Measurements from ENCODE around the gene ALOX12B. TPM values are rescaled to one million over a fixed set of nuclear protein-coding genes. Genes with fewer than 3 reads are reported as not detected.
A peak's percentile ranks its signal among the peaks of the same experiment; 100 is the strongest.
"Not testable (repeated sequence)": the region's sequence is repeated elsewhere in the genome, so short reads cannot be mapped to it uniquely, and the experiment has no call there.

Gene ALOX12B
- total and polyA plus RNA-seq, 5 experiments from 2014 or later: 0.80 to 2.3 (median 1.5) TPM

DNA sequence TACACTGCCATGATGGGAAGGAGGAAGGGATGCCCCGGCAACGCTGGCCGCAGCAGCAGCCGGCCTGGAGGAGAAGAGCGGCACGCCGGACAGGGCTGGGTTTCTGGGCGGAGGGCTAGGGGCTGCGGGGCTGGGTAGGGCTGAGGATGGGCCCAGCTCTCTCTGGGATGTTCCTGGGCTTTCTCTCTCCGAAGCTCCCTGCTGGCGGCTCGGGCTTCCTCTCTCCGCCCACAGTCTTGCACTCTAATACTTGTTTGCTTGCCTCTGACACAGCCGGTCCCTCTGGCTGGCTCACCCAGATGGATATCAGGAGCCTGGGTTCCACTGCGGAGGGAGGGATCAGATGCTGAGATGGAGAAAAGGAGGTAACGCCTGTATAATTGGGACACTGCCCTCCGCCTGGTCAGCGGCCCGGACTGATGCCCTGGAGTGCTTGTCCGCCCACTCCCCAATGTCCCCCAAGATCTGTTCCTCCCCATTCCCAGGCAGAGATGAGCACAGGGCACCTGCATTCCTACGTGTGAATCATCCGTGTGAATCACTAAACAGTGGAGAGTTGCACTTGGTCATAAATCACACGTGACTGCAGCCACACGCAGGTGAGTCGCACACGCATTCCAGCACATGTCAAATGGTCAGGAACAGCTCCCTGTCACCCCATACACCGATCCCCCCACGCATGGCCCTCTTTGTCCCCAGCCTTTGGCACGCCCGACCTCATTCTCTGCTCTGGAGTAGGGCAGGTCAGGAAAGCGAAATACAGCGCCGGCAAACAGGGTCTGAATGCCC is 30.7 kb upstream of the ALOX12B start, which contains the start of gene ALOXE3:
Gene ALOXE3, minus strand, starts transcription at position 535 of the 789 bp plus-strand sequence. Its CDS starts 524 bp downstream, at position 11.
- peak within 1 kb of the TSS; percentile 92 to 98 (median 94) for H3K4me3 Mint-ChIP-seq
- H3K9me3 Mint-ChIP-seq: peaks cover 0 to 13% (median 0%) of the 10 kb centered on the region in 9 donors
- POLR2A ChIA-PET: interaction anchor here (0.7 to 3.5 kb wide), 15 partner anchors 9 to 431 kb away, joined by 3 to 71 read pairs (median 12); partner anchors contain the start of genes BORCS6, CTC1, PFAS and SLC25A35
- DNase-seq: peak in 2 of 10 donors; percentile 19 to 62
- peaks cover 0 to 3% (median 3%) of the 10 kb centered on the region in 3 donors for H3K36me3 Mint-ChIP-seq
- peaks cover 41 to 53% (median 49%) of the 10 kb centered on the region in 4 donors for H3K4me1 Mint-ChIP-seq
- peaks cover 12 to 56% (median 35%) of the 10 kb centered on the region in 5 donors for H3K27me3 Mint-ChIP-seq
- peak in 1 of 2 donors; percentile 1 for ATAC-seq
- H3K27ac Mint-ChIP-seq: peak within 1 kb of the TSS; percentile 91 to 100 (median 97)

DNA sequence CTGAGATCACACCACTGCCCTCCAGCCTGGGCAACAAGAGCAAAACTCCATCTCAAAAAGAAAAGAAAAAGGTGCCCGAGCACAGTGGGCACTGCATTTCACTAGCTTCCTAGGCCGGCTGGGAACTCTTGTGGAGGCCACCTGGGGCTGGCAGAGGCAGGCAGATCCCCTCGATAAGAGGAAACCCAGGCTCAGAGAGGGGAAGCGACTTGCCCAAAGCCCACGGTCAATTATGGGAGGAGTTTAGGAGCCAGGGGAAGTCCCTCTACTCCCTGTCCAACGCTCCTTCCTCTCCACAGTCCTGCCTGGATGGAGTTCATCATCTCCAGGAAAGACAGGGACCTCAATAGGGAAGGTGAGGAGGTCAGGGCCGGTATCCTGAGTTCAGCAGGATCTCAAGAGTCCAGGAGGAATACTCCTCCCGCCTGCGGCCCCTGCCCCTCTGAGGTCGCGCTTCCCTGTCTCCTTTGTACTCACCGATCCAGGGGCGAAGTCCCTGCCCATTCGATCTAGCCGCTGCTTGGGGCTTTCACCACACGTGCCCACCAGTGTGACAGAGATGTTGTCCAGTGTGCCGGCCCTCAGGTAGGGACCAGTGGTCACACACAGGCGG is 30.0 kb upstream of the ALOX12B start:
- peak overlapping the region in 4 of 10 donors; percentile 43 to 94 (median 71) for H3K27ac Mint-ChIP-seq
- DNase-seq (no peak), ATAC-seq (no peak)
- H3K9me3 Mint-ChIP-seq: peaks cover 0 to 13% (median 0%) of the 10 kb centered on the region in 9 donors
- POLR2A ChIA-PET: interaction anchor here (1.3 to 3.5 kb wide), 3 partner anchors 8 to 71 kb away, joined by 3 to 64 read pairs (median 32); partner anchors contain the start of gene BORCS6
- peak overlapping the region; percentile 92 to 98 (median 94) for H3K4me3 Mint-ChIP-seq
- peaks cover 14 to 61% (median 33%) of the 10 kb centered on the region in 5 donors for H3K27me3 Mint-ChIP-seq
- peaks cover 0 to 3% (median 3%) of the 10 kb centered on the region in 3 donors for H3K36me3 Mint-ChIP-seq
- H3K4me1 Mint-ChIP-seq: peaks cover 37 to 46% (median 43%) of the 10 kb centered on the region in 4 donors

DNA sequence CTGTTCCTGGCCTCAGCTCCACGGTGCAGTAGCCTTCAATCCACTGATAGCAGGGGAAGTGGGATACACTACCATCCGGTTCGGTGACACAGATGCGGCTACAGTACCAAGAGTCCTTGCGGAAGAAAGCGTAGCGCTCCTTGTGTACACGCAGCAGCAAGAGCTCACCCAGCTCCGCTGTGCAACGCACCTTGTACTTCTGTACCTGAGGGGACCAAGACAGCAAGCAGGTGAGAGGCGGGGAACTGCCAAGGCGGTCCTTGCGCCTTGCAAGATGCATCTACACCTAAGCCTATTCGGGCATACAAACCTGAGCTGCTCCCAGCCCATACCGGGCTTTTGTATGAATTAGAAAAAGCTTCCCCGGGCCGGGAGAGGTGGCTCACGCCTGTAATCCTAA is 29.3 kb upstream of the ALOX12B start:
- POLR2A ChIA-PET: interaction anchor here (0.8 to 1.3 kb wide), 2 partner anchors 22 to 532 kb away, joined by 3 read pairs; no protein-coding TSS in a partner anchor
- DNase-seq: peak in 1 of 10 donors; percentile 63
- no peak for ATAC-seq
- peaks cover 37 to 42% (median 40%) of the 10 kb centered on the region in 4 donors for H3K4me1 Mint-ChIP-seq
- H3K9me3 Mint-ChIP-seq: peaks cover 0 to 13% (median 0%) of the 10 kb centered on the region in 9 donors
- peak overlapping the region in 1 of 10 donors; percentile 65 for H3K27ac Mint-ChIP-seq
- peak overlapping the region in 9 of 10 donors; percentile 16 to 97 (median 55) for H3K4me3 Mint-ChIP-seq
- H3K27me3 Mint-ChIP-seq: peaks cover 14 to 60% (median 32%) of the 10 kb centered on the region in 5 donors
- H3K36me3 Mint-ChIP-seq: peaks cover 0 to 3% (median 3%) of the 10 kb centered on the region in 3 donors

DNA sequence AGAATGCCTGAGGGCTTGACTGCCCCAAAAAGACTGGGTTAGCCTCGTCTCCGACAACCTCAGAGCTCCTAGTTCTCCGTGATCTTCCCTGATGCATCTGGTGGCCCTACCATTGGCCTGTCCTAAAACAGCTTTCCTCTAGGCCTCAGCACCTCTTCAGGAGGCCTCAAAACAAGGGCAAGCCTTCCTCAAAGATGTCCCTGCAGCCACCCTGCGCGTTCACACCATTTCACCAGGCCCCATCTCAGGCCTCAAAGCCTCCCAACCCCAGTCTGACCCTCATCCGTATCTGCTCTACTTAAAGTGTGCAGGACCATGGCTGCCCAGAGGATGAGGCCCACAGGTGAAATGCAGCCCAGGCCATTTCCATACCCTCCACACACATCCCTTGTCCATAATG is 23.4 kb upstream of the ALOX12B start:
- H3K4me1 Mint-ChIP-seq: peaks cover 0 to 8% (median 6%) of the 10 kb centered on the region in 4 donors
- H3K4me3 Mint-ChIP-seq: peak overlapping the region in 9 of 10 donors; percentile 15 to 65 (median 51)
- ATAC-seq: no peak
- H3K27ac Mint-ChIP-seq: peak overlapping the region in 3 of 10 donors; percentile 25 to 52 (median 48)
- POLR2A ChIA-PET: interaction anchor here (0.6 to 3.7 kb wide), 8 partner anchors 8 to 111 kb away, joined by 3 to 32 read pairs (median 4); partner anchors contain the start of genes ALOXE3 and HES7
- no peaks in the 10 kb centered on the region for H3K36me3 Mint-ChIP-seq
- no peaks in the 10 kb centered on the region for H3K9me3 Mint-ChIP-seq
- peak in 1 of 10 donors; percentile 42 for DNase-seq
- H3K27me3 Mint-ChIP-seq: peaks cover 13 to 36% (median 27%) of the 10 kb centered on the region in 5 donors

DNA sequence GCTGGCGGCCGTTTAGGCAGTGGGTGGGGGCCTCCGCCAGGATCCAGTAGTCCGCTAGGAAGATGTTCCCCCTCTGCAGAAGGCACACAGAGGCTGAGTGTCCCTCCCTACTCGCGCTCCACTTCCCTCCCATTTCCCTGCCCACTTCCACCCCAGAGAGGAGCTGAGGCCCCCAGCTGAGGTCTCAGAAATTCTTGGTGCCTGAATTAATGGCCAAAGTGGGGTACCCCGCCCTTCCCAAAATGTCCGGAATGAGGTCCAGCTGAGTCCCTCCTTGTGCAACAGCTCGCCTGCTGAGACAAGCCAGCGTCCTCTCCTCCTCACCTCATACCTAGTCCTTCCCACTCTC is 22.9 kb upstream of the ALOX12B start:
- Mint-ChIP-seq H3K4me1 (peaks cover 0 to 8% (median 6%) of the 10 kb centered on the region in 4 donors), H3K27ac (peak overlapping the region in 2 of 10 donors; percentile 65 to 79), H3K4me3 (peak overlapping the region in 8 of 10 donors; percentile 8 to 65 (median 47)), H3K9me3 (no peaks in the 10 kb centered on the region), H3K36me3 (no peaks in the 10 kb centered on the region), H3K27me3 (peaks cover 13 to 31% (median 23%) of the 10 kb centered on the region in 5 donors)
- no peak for DNase-seq
- ATAC-seq: no peak
- POLR2A ChIA-PET: interaction anchor here (0.6 to 3.7 kb wide), 13 partner anchors 9 to 111 kb away, joined by 3 to 32 read pairs (median 4); partner anchors contain the start of genes ALOXE3 and HES7

DNA sequence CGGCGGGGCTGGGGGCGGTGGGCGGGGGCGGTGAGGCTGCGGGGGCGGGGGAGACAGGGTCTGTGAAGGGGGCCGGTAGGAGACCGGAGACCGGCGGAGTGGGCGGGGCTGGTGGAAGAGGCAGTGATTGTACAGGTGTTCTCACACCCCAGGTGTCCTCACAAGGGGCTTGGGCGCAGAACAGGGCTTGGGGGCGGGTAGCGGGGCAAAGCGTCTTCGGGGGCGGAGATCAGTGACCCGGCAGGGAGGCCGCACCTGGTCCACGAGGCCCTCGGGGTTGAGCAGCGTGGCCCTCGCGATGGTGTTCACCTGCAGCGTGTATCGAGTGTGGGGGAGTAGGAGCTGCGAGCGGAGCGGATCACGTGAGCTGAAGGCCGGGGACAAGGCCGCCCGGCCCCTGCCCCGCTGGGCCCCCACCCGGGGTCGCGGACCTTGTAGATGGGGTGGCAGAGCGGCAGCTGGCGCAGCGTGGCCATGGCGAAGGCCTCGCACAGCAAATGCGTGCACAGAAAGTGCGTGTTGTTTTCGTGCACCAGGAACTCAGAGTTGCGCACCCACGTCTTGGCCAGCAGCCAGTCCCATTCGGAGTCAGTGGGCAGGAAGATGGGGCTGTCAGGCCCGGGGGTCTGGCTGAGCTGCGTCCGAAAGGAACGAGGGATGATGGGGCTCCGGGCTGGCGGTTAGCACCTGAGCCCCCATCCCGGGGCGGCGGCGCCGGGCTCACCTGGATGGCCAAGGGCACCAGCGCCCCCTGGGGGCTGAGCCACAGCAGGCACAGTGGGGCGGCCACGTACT is 22.3 kb upstream of the ALOX12B start:
- Mint-ChIP-seq H3K27me3 (peaks cover 8 to 25% (median 18%) of the 10 kb centered on the region in 5 donors), H3K36me3 (no peaks in the 10 kb centered on the region), H3K4me3 (peak overlapping the region; percentile 36 to 84 (median 67)), H3K27ac (peak overlapping the region in 6 of 10 donors; percentile 38 to 89 (median 69)), H3K9me3 (no peaks in the 10 kb centered on the region), H3K4me1 (peaks cover 0 to 8% (median 6%) of the 10 kb centered on the region in 4 donors)
- DNase-seq: peak; percentile 72 to 94 (median 84)
- ATAC-seq: peak; percentile 98 to 99
- POLR2A ChIA-PET: interaction anchor here (0.7 to 3.7 kb wide), 12 partner anchors 9 to 112 kb away, joined by 3 to 32 read pairs (median 4); partner anchors contain the start of genes ALOXE3 and HES7

DNA sequence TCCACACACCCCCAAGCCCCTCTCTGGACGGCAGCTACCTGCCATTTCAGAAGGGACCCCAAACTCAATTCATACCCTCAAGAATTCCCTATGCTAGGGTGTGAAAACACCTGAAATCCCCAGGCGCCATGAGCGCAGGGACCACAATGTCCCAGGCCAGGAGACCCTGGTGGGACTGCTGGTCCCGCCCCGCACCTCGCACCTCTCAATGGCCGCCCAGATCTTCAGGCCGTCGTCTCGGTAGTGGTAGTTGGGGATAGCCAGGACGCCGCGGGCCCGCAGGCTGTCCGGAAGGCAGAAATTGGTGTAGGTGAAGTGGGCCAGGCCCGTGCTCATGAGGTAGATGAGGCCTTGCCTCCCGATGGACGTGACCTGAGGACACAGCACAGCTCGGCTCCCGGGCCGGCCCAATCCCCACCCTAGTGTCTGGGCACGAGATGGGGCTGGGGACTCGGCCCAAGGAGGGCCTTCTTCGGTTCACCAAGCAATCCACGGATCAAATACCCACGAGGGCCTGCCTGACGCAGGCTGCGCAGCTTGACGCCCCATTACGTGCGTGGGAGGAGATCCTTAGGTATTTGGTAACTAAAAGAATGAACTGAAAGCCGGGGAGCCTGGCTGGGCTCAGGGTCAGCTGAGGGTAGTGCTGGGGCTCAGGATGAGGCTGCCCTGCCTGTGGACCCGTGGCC is 21.6 kb upstream of the ALOX12B start:
- DNase-seq (no peak), ATAC-seq (no peak)
- H3K27me3 Mint-ChIP-seq: peaks cover 4 to 18% (median 13%) of the 10 kb centered on the region in 5 donors
- H3K4me3 Mint-ChIP-seq: peak overlapping the region in 7 of 10 donors; percentile 10 to 65 (median 36)
- POLR2A ChIA-PET: interaction anchor here (0.8 to 3.7 kb wide), 9 partner anchors 9 to 48 kb away, joined by 3 to 32 read pairs (median 5); partner anchors contain the start of gene ALOXE3
- peaks cover 0 to 8% (median 6%) of the 10 kb centered on the region in 4 donors for H3K4me1 Mint-ChIP-seq
- H3K27ac Mint-ChIP-seq: no peak overlapping the region
- no peaks in the 10 kb centered on the region for H3K9me3 Mint-ChIP-seq
- H3K36me3 Mint-ChIP-seq: no peaks in the 10 kb centered on the region

DNA sequence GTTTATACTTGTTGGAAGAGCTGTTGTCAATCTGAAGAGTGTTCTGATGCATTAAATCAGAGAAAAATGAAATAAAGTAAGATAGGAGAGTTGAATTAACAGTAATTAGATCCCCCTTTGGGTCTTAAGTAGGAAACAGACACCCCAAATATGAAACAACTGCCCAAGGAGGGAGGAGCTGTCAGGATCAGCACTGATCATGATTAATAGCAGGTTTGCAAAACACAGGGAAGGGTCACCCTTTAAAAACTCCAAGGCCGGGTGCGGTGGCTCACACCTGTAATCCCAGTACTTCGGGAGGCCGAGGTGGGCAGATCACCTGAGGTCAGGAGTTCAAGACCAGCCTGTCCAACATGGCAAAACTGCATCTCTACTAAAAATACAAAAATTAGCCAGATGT is 19.5 kb upstream of the ALOX12B start:
- Mint-ChIP-seq H3K27ac (peak overlapping the region in 1 of 10 donors; percentile 61), H3K4me3 (peak overlapping the region in 1 of 10 donors; percentile 7)
- ATAC-seq, DNase-seq, H3K36me3 Mint-ChIP-seq, H3K9me3 Mint-ChIP-seq, H3K27me3 Mint-ChIP-seq, H3K4me1 Mint-ChIP-seq: not testable (repeated sequence)
- POLR2A ChIA-PET: interaction anchor here (0.6 to 0.7 kb wide), 2 partner anchors 13 to 22 kb away, joined by 3 to 4 read pairs; no protein-coding TSS in a partner anchor

DNA sequence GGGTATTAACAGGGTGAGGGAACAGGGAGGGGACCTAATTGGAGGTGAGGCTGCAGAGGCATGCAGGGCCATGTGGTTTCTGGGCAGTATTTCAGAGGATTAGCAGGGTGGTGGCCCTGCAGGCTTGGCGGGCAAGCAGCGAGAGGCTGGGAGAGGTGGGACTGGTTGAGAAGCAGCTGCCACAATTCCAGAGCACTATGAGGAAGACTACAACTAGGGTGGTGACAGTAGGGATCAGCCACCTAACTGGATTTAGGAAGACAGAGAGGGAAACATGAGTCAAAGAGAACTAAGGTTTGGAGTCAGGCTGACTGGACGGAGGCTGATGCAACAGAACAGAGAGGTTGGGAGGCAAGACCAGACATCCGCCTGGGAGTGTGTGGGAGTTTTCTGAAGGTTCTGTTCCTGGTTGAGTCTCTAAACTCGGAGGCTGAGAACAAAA is 18.5 kb upstream of the ALOX12B start:
- Mint-ChIP-seq H3K4me3 (no peak overlapping the region), H3K9me3 (no peaks in the 10 kb centered on the region), H3K4me1 (peaks cover 0 to 7% (median 5%) of the 10 kb centered on the region in 4 donors), H3K27me3 (peaks cover 0 to 5% (median 0%) of the 10 kb centered on the region in 5 donors), H3K36me3 (no peaks in the 10 kb centered on the region), H3K27ac (peak overlapping the region in 1 of 10 donors; percentile 16)
- DNase-seq (no peak), ATAC-seq (no peak)
- POLR2A ChIA-PET: no interaction called here

DNA sequence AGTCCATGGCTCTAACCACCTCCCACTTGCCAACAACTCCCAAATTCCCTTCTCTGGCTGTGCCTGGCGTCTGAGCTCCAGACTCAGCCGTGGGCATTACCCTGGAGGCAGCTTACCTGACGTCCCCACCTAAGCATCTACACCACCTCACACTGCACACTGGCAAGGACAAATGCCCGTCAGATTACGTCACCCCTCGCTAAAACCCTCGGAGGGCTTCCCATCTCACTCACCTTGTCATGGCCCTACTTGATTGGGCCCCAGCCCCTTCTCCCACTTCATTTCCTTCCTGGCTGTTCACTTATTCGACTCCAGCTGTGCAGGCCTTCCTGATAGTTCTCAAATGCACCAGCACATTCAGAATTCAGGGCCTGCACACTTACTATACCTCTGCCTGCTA is 17.4 kb upstream of the ALOX12B start:
- POLR2A ChIA-PET: interaction anchor here (1.2 kb wide), 1 partner anchor 10 kb away, joined by 4 read pairs; no protein-coding TSS in a partner anchor

DNA sequence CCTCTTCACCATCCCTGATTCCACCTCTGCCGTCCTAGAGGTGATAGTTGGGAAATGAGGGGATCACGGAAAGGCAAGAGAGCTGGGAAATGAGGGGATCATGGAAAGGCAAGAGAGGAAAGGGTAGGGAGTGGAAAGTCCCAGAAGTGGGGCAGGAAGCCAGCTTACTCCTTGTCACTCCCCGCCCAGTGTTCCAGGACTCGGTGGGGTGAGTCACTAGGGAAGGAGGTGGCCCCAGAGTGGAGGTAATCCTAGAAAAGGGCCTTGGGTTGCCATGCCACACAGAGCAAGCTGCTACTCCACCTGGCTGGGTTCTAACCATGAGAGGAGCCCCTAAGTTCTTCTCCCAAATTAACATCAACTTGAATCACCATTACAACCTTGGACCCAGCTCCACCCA is 16.0 kb upstream of the ALOX12B start:
- no peak for DNase-seq
- H3K9me3 Mint-ChIP-seq: no peaks in the 10 kb centered on the region
- H3K36me3 Mint-ChIP-seq: no peaks in the 10 kb centered on the region
- no peak overlapping the region for H3K4me3 Mint-ChIP-seq
- H3K4me1 Mint-ChIP-seq: peaks cover 0 to 5% (median 0%) of the 10 kb centered on the region in 4 donors
- H3K27ac Mint-ChIP-seq: no peak overlapping the region
- no peak for ATAC-seq
- POLR2A ChIA-PET: interaction anchor here (0.6 to 1.2 kb wide), 2 partner anchors 9 to 12 kb away, joined by 4 read pairs; no protein-coding TSS in a partner anchor
- H3K27me3 Mint-ChIP-seq: peaks cover 0 to 5% (median 0%) of the 10 kb centered on the region in 5 donors

More for the DNA sequence above, 17.4 kb upstream of the ALOX12B start:
- ATAC-seq (no peak), DNase-seq (no peak)
- no peak overlapping the region for H3K4me3 Mint-ChIP-seq
- no peaks in the 10 kb centered on the region for H3K9me3 Mint-ChIP-seq
- H3K27me3 Mint-ChIP-seq: peaks cover 0 to 5% (median 0%) of the 10 kb centered on the region in 5 donors
- H3K36me3 Mint-ChIP-seq: no peaks in the 10 kb centered on the region
- peak overlapping the region in 1 of 10 donors; percentile 6 for H3K27ac Mint-ChIP-seq
- H3K4me1 Mint-ChIP-seq: peaks cover 0 to 5% (median 2%) of the 10 kb centered on the region in 4 donors

Data from naive thymus-derived CD8-positive, alpha-beta T cell (primary cell).